Psoas muscle (tissue), 8 donors: ENCODE data around the gene KIF3C. TPM values are rescaled to one million over a fixed set of nuclear protein-coding genes. Genes with fewer than 3 reads are reported as not detected.

Experiments used
- ATAC-seq, 4 donors: fragments of 200-7000 bp; cut with Tn5 transposase; one replicate each; pipeline ENCODE4 v1.9.1; 2020; ENCODE audit warnings: moderate library complexity in 3 of 4, mild to moderate bottlenecking in 2 of 4
- DNase-seq, 2 donors: peaks; one replicate each; pipeline ENCODE4 v3.0.0-alpha.2; 2020
- H3K27ac ChIP-seq: fragments of 200-600 bp; one replicate; pipeline ENCODE4 v1.8.0; 2022
- H3K27me3 ChIP-seq, 3 donors: fragments of 200-600 bp in 1 of 3; one replicate each; pipeline versions ENCODE4 v1.6.1 to v1.8.0; 2013 to 2022; ENCODE audit warnings: low read length in 2 of 3, mild to moderate bottlenecking in 2 of 3, moderate library complexity in 1 of 3; ENCODE audit not compliant: insufficient read depth in 3 of 3
- H3K36me3 ChIP-seq, 2 donors: fragments of 200-600 bp in 1 of 2; one replicate each; pipeline versions ENCODE4 v1.6.1 to v1.8.0; 2013 to 2022; ENCODE audit warnings: low read depth in 1 of 2, mild to moderate bottlenecking in 1 of 2, moderate library complexity in 1 of 2; ENCODE audit not compliant: insufficient read depth in 1 of 2
- H3K4me1 ChIP-seq: fragments of 200-600 bp; one replicate; pipeline ENCODE4 v1.8.0; 2022
- H3K4me3 ChIP-seq: fragments of 200-600 bp; one replicate; pipeline ENCODE4 v1.8.0; 2022; ENCODE audit warnings: mild to moderate bottlenecking
- H3K9me3 ChIP-seq: fragments of 200-600 bp; one replicate; pipeline ENCODE4 v1.8.0; 2022
- CTCF ChIP-seq: fragments of 200-600 bp; IDR thresholded peaks from one replicate; pipeline ENCODE4 v1.8.0; 2022; ENCODE audit warnings: antibody characterized with exemption
- WGBS, 3 donors: extraction: QIAGEN DNeasy Blood & Tissue Kit; methylation state at CpG; one replicate each; pipeline versions ENCODE4 v1.1.6 to v1.1.7; 2013; 5-methylcytosine and 5-hydroxymethylcytosine counted together
- intact Hi-C, 2 donors: fragments of 100-400 bp; cut with DNase I; formaldehyde crosslinking; loops; one replicate each; pipeline versions ENCODE4 v1.11.0 to v1.14.2; 2022
- polyA plus RNA-seq, 3 donors: library from polyadenylated mRNA; stranded (reverse); fragments of 200-250 nt; gene quantifications; one replicate each; pipeline ENCODE4 v1.2.3, GENCODE V29; 2013
- total RNA-seq, 4 donors: library from RNA; stranded (reverse); fragmentation: NEBNext Ultra II Directional in 2 of 4; extraction: Animal tissue kit (Norgen Biotek cat#: 25700) in 2 of 4; gene quantifications; one replicate each; pipeline versions ENCODE4 v1.2.1 to v1.2.4, GENCODE V29; 2021 to 2023
- donor health status: healthy with polysubstance abuse.
- donor health status: DM: no; HTN: no; CAD: no; lungs with moderate emphysema.
- donor health status: Bipolar disorder and iron deficiency.
- donor health status: healthy.
- donor health status: DM: yes; HTN: yes; CAD: no.
- donor health status: DM: no; HTN: no; CAD: no.
- donor health status: DM: no; HTN: no; CAD: no.
- donor health status: DM: yes; HTN: yes; CAD: no.

The KIF3C gene
- total and polyA plus RNA-seq, 7 donors = 0.82 to 3.3 (median 1.7) TPM

DNA sequence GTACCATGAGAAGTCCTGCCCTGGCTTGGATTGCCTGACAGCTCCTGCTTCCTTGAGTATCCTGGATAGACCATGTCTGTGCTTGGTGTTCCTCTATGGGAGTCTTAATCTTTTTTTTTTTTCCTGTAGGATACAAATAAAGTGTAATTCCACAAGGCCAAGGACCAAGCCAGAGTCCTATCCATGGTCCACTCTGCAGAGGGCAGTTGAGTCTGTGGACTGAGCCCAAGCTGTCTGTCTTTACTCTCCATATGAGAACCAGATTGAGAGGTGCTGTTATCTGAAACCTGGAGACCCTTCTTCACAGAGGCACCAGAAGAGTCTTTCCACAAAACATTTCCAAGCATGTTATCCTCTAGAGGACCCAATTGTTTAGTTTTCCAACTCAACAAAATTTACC lies 1.4 kb upstream of the KIF3C start:
- H3K4me3 ChIP-seq = no peak overlapping the region
- no peak for ATAC-seq
- no peak overlapping the region for H3K27ac ChIP-seq
- intact Hi-C loops = no loop called here
- H3K9me3 ChIP-seq = no peaks in the 10 kb centered on the region
- H3K27me3 ChIP-seq = no peaks in the 10 kb centered on the region
- H3K4me1 ChIP-seq = peaks cover 5% of the 10 kb centered on the region
- H3K36me3 ChIP-seq = no peaks in the 10 kb centered on the region
- no peak for TF ChIP-seq CTCF
- no peak for DNase-seq

- TF ChIP-seq CTCF = no peak
- peak in 2 of 4 donors; percentile 8 to 13 for ATAC-seq
- H3K4me3 ChIP-seq = peak overlapping the region; percentile 83
- no peaks in the 10 kb centered on the region for H3K27me3 ChIP-seq
- no peaks in the 10 kb centered on the region for H3K9me3 ChIP-seq
- no peaks in the 10 kb centered on the region for H3K36me3 ChIP-seq
- H3K4me1 ChIP-seq = peaks cover 5% of the 10 kb centered on the region
- DNase-seq = no peak
- 49 to 59% (median 58%) methylated on average over 15 of the region's 15 CpGs for WGBS, 3 donors
- no peak overlapping the region for H3K27ac ChIP-seq
- intact Hi-C loops = no loop called here
These were observed 627 bp upstream of the KIF3C start for GRCh38 chr2:25982968-25983280.

DNA sequence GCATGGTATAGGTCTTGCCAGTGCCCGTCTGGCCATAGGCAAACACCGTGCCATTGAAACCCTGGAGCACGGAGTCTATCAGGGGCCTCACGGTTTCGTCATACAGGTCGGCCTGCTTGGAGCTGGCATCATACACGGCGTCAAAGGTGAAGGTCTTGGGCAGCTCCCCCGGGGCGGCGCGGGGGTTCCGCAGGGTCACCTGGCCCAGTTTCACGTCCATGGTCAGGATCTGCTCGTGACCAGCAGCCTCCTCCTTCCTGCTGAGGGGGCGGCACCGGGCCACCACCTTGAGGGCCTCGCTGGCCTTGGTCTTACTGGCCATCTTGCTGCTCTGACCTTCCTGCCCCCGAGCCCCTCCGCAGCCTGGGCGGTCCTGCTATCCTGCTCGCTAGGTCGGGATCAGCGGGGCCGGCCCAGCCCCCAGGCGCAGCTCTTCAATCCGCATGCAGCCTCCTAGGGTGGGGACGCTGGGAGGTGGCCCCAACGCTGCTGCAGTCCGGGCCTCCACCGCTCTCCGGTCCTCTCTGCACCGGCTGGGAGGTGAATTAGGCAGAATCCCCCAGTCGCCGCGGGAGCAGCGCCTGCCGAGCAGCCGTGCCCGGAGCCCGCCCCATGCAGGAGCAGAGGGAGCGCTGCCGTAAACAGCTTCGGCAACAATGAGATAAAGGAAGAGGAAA lies 563 bp downstream of the KIF3C start:
- ATAC-seq = peak; percentile 28 to 63 (median 42)
- H3K9me3 ChIP-seq = no peaks in the 10 kb centered on the region
- H3K27ac ChIP-seq = no peak overlapping the region
- peak in 1 of 2 donors; percentile 21 for DNase-seq
- intact Hi-C loops = no loop called here
- H3K27me3 ChIP-seq = no peaks in the 10 kb centered on the region
- peaks cover 5% of the 10 kb centered on the region for H3K4me1 ChIP-seq
- peak overlapping the region; percentile 83 for H3K4me3 ChIP-seq
- WGBS, 3 donors = 13 to 15% (median 15%) methylated on average over 43 to 44 of the region's 44 CpGs
- TF ChIP-seq CTCF = no peak
- H3K36me3 ChIP-seq = no peaks in the 10 kb centered on the region

GRCh38 chr2:25980951-25981350 lies 1.3 kb downstream of the KIF3C start:
- Histone ChIP-seq H3K36me3 (no peaks in the 10 kb centered on the region), H3K27me3 (no peaks in the 10 kb centered on the region), H3K4me1 (peaks cover 5% of the 10 kb centered on the region), H3K4me3 (no peak overlapping the region), H3K27ac (no peak overlapping the region), H3K9me3 (no peaks in the 10 kb centered on the region)
- TF ChIP-seq CTCF = no peak
- ATAC-seq (no peak), DNase-seq (no peak)
- 92 to 99% (median 95%) methylated on average over 14 of the region's 14 CpGs for WGBS, 3 donors
- intact Hi-C loops = no loop called here
